ENCODE measurements around the gene POLR1F.
A peak's percentile ranks its signal among the peaks of the same experiment; 100 is the strongest.

Gene POLR1F, protein sequence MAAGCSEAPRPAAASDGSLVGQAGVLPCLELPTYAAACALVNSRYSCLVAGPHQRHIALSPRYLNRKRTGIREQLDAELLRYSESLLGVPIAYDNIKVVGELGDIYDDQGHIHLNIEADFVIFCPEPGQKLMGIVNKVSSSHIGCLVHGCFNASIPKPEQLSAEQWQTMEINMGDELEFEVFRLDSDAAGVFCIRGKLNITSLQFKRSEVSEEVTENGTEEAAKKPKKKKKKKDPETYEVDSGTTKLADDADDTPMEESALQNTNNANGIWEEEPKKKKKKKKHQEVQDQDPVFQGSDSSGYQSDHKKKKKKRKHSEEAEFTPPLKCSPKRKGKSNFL

DNA sequence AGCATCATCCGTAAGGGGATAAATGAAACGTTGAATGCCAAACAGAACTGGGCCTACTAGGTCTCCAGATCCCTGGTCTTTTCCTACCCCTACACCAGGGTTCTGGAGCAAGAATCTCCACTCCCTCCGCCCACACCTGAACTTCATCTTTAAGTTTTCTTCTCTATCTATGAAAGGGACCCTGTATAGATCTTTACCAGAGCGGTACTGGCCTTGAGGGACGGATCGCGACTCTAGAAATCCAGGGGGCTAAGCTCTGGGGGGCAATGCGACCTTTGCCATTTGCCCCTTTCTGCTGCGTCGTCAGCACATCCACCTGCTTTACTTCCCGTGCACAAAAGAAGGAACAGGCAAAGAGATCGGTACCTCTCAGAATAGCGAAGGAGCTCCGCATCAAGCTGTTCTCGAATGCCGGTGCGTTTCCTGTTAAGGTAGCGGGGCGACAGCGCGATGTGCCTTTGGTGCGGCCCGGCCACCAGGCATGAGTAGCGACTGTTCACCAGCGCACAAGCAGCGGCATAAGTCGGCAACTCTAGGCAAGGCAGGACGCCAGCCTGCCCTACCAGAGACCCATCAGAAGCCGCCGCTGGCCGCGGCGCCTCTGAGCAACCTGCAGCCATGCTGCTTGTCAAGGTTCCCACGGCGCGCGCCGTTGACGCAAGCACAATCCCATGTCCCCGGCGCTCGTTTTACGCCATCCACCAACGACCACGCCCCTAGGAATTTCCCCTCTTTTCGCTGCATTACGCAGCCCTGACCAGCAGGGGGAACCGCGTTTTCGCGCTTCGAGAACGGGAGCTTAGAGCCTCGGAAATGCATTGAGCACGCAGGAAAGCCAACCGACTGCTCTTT lies at the start of gene POLR1F:
TSS of gene POLR1F (minus strand) at position 641 of the 852 bp plus-strand sequence. CDS start at position 620, 21 bp downstream.
- Mint-ChIP-seq H3K4me3 (peak within 1 kb of the TSS; percentile 91 to 96 (median 94)), H3K27me3 (ENCODE audit: low read depth) (peaks cover 3% of the 10 kb centered on the region), H3K27ac (peak within 1 kb of the TSS; percentile 35 to 89 (median 61)), H3K9me3 (no peaks in the 10 kb centered on the region), H3K36me3 (ENCODE audit: low read depth) (peaks cover 6% of the 10 kb centered on the region), H3K4me1 (peaks cover 39% of the 10 kb centered on the region)
- TF ChIP-seq, protein P1, sequence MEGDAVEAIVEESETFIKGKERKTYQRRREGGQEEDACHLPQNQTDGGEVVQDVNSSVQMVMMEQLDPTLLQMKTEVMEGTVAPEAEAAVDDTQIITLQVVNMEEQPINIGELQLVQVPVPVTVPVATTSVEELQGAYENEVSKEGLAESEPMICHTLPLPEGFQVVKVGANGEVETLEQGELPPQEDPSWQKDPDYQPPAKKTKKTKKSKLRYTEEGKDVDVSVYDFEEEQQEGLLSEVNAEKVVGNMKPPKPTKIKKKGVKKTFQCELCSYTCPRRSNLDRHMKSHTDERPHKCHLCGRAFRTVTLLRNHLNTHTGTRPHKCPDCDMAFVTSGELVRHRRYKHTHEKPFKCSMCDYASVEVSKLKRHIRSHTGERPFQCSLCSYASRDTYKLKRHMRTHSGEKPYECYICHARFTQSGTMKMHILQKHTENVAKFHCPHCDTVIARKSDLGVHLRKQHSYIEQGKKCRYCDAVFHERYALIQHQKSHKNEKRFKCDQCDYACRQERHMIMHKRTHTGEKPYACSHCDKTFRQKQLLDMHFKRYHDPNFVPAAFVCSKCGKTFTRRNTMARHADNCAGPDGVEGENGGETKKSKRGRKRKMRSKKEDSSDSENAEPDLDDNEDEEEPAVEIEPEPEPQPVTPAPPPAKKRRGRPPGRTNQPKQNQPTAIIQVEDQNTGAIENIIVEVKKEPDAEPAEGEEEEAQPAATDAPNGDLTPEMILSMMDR (IDR thresholded peaks at IDR 0.05; ENCODE audit: unreplicated experiment in 3 of 3), result peak; percentile 87 to 91 (median 88)

GRCh38 chr7:19754521-19755116 lies 45.8 kb upstream of the POLR1F start:
- TF ChIP-seq, protein P1 (IDR thresholded peaks at IDR 0.05; ENCODE audit: unreplicated experiment in 3 of 3), result peak; percentile 66 to 79 (median 70)
- Mint-ChIP-seq H3K36me3 (ENCODE audit: low read depth) (no peaks in the 10 kb centered on the region), H3K27ac (no peak overlapping the region), H3K27me3 (ENCODE audit: low read depth) (no peaks in the 10 kb centered on the region), H3K9me3 (no peaks in the 10 kb centered on the region), H3K4me3 (no peak overlapping the region), H3K4me1 (no peaks in the 10 kb centered on the region)

DNA sequence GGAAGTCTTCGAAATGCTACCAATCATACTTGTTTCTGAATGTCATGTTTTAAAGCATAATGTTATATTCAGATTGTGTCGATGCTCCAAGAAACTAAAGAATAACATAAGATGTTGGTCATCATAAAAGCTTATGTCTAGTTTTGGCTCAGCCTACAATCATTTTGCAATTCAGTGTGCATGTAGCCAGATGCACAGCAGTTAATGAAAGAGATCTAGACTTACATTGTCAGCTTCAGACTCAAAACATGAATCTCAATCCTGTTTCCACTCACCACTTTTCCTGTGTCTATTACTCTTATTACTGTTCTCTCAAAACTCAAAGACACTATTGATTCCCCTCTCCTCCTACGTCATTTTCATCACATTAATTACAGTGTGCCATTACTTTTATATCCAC lies 43.2 kb upstream of the POLR1F start:
- H3K27ac Mint-ChIP-seq, result no peak overlapping the region
- no peaks in the 10 kb centered on the region for H3K27me3 Mint-ChIP-seq (ENCODE audit: low read depth)
- H3K36me3 Mint-ChIP-seq (ENCODE audit: low read depth), result no peaks in the 10 kb centered on the region
- TF ChIP-seq, protein P1 (IDR thresholded peaks at IDR 0.05; ENCODE audit: unreplicated experiment in 3 of 3), result no peak
- H3K4me1 Mint-ChIP-seq, result no peaks in the 10 kb centered on the region
- no peak overlapping the region for H3K4me3 Mint-ChIP-seq
- H3K9me3 Mint-ChIP-seq, result no peaks in the 10 kb centered on the region

GRCh38 chr7:19749658-19750057 lies 40.8 kb upstream of the POLR1F start:
- Mint-ChIP-seq H3K36me3 (ENCODE audit: low read depth) (no peaks in the 10 kb centered on the region), H3K4me3 (no peak overlapping the region), H3K9me3 (no peaks in the 10 kb centered on the region), H3K4me1 (no peaks in the 10 kb centered on the region), H3K27ac (no peak overlapping the region), H3K27me3 (ENCODE audit: low read depth) (no peaks in the 10 kb centered on the region)
- TF ChIP-seq, protein P1 (IDR thresholded peaks at IDR 0.05; ENCODE audit: unreplicated experiment in 3 of 3), result no peak

DNA sequence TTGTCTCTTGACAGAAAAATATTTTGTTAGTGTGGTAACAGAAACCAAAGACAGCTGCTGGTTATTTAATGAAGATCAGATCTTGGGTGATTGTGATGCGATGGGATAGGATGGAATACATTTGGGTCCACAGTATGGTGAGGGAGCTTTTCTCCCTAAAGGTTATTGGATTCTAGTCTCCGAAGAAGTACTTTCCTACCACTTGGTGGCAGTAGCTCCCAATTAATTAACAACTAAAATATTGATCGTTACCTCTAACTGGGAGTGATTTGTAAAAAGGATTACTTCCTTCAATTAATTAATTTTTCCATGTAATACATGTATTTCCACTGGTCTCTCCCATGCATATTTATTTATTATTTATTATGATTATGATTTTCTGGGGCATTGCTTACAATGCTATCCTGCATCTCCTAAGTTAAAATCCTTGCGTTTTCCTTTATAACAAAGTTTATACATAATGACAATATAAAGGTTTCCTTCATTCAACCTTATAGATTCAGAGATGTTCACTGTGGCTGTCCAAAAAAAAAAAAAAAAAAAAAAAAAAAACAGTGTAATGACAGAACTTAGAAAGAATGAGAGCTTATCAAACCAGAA lies 39.0 kb upstream of the POLR1F start:
- Mint-ChIP-seq H3K36me3 (ENCODE audit: low read depth) (no peaks in the 10 kb centered on the region), H3K27me3 (ENCODE audit: low read depth) (no peaks in the 10 kb centered on the region), H3K9me3 (no peaks in the 10 kb centered on the region), H3K4me1 (no peaks in the 10 kb centered on the region), H3K27ac (no peak overlapping the region), H3K4me3 (no peak overlapping the region)
- TF ChIP-seq, protein P1 (IDR thresholded peaks at IDR 0.05; ENCODE audit: unreplicated experiment in 3 of 3), result peak; percentile 73 to 84 (median 76)

Measured in nephron (organoid).